HG02610 (cell line): ENCODE measurements around the gene CYB5D1.

Experiments used
- ATAC-seq: cut with Tn5 transposase; IDR thresholded peaks from one replicate; pipeline ENCODE4 v1.9.1; 2021; ENCODE audit warnings: mild to moderate bottlenecking, moderate library complexity; ENCODE audit not compliant: unreplicated experiment

The CYB5D1 gene

DNA sequence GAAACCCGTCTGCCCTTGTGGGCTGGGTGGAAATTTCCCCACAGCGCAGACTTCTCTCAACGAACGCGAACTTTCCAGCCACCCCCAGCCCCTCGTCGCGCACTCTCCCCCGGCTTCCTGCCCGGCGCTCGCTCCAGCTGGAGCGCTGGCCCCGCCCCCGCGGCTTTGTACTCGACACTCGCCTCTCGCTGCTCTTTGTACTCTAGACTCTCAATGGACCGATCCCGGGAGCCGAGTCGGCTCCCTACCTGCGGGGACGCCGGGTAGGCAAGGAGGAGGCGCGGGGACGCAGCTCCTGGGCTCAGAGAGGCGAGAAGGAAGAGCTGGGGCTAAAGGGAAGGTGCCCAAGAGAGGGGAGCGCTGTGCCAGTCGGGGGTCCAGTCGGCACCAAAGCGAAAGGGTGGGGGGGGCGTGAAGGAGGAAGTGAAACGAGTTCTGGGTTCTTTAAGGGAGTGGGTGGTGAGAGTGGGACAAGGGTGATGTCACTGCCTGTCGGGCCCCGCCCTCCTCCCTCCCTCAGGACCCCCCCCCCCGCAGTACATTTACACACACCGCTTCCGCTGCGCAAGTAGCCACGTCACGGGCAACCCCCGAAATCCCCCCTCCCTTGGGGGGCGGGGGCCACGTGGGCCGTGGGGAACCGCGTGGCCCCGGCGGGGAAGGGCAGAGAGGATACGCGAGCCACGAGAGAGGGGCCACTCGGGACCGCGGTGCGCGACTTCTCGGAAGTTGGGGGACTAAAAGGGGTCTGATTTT, 14.1 kb upstream of the CYB5D1 start:
- peak; percentile 25 for ATAC-seq

GRCh38 chr17:7844292-7845154, 13.3 kb upstream of the CYB5D1 start:
- ATAC-seq: peak; percentile 47

DNA sequence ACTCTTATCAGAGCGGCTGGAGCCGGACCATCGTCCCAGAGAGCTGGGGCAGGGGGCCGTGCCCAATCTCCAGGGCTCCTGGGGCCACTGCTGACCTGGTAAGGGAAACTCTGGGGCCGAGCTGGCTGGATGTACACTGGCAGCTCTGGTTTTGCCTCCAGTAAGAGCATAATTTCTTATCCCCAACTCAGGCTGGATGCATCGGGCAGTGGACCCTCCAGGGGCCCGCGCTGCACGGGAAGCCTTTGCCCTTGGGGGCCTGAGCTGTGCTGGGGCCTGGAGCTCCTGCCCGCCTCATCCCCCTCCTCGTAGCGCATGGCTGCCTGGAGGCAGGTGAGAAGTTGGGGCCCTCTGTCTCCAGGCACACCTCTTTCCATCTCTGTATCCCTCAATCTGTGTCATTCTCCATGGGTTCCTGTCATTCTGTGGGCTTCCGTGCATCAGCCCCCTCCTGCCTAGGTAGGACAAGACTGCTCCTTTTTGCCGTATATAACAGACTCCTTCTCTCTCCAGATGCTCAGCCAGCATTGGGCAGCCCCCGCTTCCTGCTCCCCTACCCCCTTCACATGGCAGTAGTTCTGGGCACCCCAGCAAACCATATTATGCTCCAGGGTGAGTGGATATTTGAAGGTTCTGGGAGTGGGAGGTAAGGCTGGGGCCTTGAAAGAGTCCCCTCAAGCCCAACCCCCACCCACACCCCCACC, 12.3 kb upstream of the CYB5D1 start:
- ATAC-seq: no peak

DNA sequence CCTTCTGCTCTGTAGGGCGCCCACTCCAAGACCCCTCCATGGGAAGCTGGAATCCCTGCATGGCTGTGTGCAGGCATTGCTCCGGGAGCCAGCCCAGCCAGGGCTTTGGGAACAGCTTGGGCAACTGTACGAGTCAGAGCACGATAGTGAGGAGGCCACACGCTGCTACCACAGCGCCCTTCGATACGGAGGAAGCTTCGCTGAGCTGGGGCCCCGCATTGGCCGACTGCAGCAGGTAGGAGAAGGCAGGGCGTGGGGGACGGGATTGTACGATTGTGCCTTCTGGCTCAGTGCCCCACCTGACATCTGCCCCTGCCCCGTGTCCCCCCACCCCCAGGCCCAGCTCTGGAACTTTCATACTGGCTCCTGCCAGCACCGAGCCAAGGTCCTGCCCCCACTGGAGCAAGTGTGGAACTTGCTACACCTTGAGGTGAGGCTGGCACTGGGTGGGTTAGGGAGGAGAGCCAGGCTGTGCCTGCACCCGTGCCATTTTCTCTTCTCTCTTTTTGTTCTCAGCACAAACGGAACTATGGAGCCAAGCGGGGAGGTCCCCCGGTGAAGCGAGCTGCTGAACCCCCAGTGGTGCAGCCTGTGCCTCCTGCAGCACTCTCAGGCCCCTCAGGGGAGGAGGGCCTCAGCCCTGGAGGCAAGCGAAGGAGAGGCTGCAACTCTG, 11.6 kb upstream of the CYB5D1 start:
- no peak for ATAC-seq

- no peak for ATAC-seq
Observed at GRCh38 chr17:7846765-7847661, 10.8 kb upstream of the CYB5D1 start.

GRCh38 chr17:7848131-7848579, 9.6 kb upstream of the CYB5D1 start:
- ATAC-seq: no peak

DNA sequence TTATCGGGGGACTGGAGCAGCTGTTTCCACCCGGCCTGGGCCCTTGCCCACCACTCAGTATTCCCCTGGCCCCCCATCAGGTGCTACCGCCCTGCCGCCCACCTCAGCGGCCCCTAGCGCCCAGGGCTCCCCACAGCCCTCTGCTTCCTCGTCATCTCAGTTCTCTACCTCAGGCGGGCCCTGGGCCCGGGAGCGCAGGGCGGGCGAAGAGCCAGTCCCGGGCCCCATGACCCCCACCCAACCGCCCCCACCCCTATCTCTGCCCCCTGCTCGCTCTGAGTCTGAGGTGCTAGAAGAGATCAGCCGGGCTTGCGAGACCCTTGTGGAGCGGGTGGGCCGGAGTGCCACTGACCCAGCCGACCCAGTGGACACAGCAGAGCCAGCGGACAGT, 9.1 kb upstream of the CYB5D1 start:
- ATAC-seq: no peak

DNA sequence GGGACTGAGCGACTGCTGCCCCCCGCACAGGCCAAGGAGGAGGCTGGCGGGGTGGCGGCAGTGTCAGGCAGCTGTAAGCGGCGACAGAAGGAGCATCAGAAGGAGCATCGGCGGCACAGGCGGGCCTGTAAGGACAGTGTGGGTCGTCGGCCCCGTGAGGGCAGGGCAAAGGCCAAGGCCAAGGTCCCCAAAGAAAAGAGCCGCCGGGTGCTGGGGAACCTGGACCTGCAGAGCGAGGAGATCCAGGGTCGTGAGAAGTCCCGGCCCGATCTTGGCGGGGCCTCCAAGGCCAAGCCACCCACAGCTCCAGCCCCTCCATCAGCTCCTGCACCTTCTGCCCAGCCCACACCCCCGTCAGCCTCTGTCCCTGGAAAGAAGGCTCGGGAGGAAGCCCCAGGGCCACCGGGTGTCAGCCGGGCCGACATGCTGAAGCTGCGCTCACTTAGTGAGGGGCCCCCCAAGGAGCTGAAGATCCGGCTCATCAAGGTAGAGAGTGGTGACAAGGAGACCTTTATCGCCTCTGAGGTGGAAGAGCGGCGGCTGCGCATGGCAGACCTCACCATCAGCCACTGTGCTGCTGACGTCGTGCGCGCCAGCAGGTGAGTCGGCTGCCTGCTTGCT, 8.6 kb upstream of the CYB5D1 start:
- no peak for ATAC-seq

DNA sequence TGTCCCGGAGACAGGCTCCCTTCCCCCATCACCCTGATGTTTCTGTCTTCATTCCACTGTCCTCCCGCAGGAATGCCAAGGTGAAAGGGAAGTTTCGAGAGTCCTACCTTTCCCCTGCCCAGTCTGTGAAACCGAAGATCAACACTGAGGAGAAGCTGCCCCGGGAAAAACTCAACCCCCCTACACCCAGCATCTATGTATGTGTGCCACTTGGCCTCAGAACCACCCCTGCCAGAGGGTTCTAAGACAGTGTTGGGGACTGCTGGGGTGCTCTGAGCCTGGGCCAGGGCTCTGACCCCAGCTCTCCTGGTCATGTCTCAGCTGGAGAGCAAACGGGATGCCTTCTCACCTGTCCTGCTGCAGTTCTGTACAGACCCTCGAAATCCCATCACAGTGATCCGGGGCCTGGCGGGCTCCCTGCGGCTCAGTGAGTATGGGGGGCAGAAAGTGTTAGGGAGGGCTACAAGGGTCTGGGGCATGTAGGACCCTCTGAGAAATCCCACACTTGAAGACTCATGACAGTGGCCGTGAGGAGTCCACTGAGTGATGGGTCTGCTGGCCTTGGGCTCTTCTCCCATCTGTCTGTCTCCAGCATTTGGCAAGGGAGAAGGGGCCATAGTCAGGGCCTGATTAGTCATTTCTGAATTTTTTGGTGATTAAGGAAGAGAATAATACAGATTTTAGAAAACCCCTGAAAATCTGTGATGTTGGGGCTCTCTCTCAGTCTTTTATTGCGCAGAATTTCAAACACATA, 7.9 kb upstream of the CYB5D1 start:
- ATAC-seq: no peak

- ATAC-seq: no peak
Observed at GRCh38 chr17:7850701-7851437, 6.9 kb upstream of the CYB5D1 start.

DNA sequence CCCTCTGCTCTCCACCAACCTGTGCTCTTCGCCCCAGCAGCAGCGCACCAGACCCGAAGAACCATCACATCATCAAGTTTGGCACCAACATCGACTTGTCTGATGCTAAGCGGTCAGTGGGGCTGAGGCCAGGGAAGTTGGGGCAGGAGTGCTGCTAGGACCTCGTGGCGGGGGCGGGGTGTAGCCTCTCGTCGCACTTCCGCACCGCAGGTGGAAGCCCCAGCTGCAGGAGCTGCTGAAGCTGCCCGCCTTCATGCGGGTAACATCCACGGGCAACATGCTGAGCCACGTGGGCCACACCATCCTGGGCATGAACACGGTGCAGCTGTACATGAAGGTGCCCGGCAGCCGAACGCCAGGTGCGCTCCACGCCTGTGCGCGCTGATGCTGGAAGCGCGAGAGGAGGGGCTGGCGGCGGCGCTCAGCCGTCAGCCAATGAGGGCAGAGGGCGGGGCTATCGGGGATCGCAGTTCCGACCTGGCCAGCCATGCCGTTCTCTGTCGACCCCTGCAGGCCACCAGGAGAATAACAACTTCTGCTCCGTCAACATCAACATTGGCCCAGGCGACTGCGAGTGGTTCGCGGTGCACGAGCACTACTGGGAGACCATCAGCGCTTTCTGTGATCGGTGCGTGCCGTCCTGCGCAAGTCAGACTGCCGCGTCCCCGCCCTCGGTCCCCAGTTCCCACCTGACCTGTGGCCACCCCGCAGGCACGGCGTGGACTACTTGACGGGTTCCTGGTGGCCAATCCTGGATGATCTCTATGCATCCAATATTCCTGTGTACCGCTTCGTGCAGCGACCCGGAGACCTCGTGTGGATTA, 6.2 kb upstream of the CYB5D1 start:
- peak; percentile 64 for ATAC-seq

DNA sequence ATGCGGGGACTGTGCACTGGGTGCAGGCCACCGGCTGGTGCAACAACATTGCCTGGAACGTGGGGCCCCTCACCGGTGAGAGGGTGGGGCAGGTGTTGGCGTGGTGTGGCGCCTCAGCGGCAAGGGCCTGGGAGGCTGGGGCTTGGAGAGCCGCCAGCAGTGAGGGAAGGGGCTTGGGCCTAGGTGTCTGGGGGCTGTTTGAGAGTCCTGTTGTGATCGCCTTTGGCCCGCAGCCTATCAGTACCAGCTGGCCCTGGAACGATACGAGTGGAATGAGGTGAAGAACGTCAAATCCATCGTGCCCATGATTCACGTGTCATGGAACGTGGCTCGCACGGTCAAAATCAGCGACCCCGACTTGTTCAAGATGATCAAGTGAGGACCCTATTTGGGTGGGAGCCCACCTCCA, 5.5 kb upstream of the CYB5D1 start:
- no peak for ATAC-seq

DNA sequence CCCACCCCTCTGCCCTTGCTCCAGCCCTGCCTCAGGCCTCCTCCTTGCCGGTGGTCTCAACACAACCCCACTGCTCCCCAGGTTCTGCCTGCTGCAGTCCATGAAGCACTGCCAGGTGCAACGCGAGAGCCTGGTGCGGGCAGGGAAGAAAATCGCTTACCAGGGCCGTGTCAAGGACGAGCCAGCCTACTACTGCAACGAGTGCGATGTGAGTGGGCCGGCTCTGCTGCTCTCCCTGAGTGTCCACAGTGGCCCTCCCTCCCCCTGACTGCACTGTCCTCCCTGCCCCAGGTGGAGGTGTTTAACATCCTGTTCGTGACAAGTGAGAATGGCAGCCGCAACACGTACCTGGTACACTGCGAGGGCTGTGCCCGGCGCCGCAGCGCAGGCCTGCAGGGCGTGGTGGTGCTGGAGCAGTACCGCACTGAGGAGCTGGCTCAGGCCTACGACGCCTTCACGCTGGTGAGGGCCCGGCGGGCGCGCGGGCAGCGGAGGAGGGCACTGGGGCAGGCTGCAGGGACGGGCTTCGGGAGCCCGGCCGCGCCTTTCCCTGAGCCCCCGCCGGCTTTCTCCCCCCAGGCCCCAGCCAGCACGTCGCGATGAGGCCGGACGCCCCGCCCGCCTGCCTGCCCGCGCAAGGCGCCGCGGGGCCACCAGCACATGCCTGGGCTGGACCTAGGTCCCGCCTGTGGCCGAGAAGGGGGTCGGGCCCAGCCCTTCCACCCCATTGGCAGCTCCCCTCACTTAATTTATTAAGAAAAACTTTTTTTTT, 4.7 kb upstream of the CYB5D1 start:
- no peak for ATAC-seq

GRCh38 chr17:7853691-7854038, 4.1 kb upstream of the CYB5D1 start:
- ATAC-seq: no peak

DNA sequence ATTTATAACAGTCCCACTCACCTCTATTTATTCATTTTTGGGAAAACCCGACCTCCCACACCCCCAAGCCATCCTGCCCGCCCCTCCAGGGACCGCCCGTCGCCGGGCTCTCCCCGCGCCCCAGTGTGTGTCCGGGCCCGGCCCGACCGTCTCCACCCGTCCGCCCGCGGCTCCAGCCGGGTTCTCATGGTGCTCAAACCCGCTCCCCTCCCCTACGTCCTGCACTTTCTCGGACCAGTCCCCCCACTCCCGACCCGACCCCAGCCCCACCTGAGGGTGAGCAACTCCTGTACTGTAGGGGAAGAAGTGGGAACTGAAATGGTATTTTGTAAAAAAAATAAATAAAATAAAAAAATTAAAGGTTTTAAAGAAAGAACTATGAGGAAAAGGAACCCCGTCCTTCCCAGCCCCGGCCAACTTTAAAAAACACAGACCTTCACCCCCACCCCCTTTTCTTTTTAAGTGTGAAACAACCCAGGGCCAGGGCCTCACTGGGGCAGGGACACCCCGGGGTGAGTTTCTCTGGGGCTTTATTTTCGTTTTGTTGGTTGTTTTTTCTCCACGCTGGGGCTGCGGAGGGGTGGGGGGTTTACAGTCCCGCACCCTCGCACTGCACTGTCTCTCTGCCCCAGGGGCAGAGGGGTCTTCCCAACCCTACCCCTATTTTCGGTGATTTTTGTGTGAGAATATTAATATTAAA, 3.6 kb upstream of the CYB5D1 start:
- ATAC-seq: no peak
